ENCODE measurements around the gene TNS1. TPM values are rescaled to one million over a fixed set of nuclear protein-coding genes. Genes with fewer than 3 reads are reported as not detected.

Gene TNS1
- total and polyA plus RNA-seq, 7 experiments from 2014 or later, result 0.50 to 5.0 (median 0.81) TPM; not detected in 2

DNA sequence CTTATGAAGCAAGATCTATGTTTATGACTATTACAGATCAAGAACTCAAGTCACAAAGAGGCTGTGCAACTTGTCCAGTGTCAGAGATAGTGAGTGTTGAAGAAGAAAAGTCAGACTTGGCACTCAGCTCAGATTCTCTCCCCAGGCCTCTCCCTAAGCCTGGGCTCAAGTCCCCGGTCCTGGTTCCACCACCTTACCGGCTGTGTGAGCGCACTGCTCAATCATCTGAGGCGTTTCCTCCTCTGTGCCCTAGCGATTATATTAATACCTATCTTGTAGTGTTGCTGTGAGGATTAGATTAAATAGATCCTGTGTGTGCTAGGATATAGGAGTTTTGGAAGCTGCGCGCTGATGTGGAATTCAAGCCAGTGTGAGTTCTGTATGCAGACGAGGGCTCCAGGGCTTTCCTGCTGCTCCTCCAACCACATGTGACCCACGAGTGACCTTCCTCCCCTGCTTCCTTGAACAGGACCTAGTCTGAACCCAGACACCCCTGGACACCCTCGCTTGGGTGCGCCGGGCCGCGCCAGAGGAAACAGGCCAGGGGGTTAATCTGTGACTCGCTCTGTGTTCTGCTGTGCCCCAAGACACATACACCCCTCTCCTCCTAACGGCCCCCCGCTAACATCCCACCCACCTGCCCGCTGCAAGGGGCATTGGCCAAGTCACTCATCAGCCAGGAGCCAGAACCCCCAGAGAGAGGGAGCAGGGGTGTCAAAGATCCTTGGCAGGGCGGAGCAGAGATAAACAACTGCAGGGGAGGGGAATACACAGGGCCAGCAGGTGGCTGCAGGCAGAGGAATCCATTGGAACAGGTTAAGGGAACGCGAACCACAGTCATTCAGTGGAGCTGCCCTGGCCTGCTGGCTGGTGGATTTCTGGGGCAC lies 38.3 kb downstream of the TNS1 start:
- Histone ChIP-seq H3K36me3 (ENCODE audit: control insufficient read depth in 2 of 3, insufficient read depth in 3 of 3, low read length in 3 of 3) (no peaks in the 10 kb centered on the region), H3K4me1 (ENCODE audit: control insufficient read depth in 2 of 2, insufficient read depth in 2 of 2, low read length in 2 of 2) (no peaks in the 10 kb centered on the region), H3K27me3 (ENCODE audit: control insufficient read depth in 2 of 2, insufficient read depth in 2 of 2, low read length in 2 of 2) (no peaks in the 10 kb centered on the region), H3K9me3 (ENCODE audit: control insufficient read depth in 2 of 3, low read length in 3 of 3) (no peaks in the 10 kb centered on the region), H3K4me3 (ENCODE audit: low read length) (no peak overlapping the region), H3K27ac (ENCODE audit: low read depth, low read length) (no peak overlapping the region)
- no peak for ATAC-seq
- H3K27ac Mint-ChIP-seq, result no peak overlapping the region
- POLR2A ChIA-PET, result no interaction called here
- intact Hi-C loops (cut with micrococcal nuclease), result no loop called here
- CTCF ChIA-PET, result interaction anchor here (0.7 kb wide), 1 partner anchor 886 kb away, joined by 4 read pairs; no protein-coding TSS in a partner anchor
- peaks cover 0 to 2% (median 0%) of the 10 kb centered on the region in 11 donors for H3K9me3 Mint-ChIP-seq
- peaks cover 0 to 10% (median 4%) of the 10 kb centered on the region in 5 donors for H3K27me3 Mint-ChIP-seq
- no peak for DNase-seq
- H3K36me3 Mint-ChIP-seq, result no peaks in the 10 kb centered on the region
- no peak overlapping the region for H3K4me3 Mint-ChIP-seq
- peaks cover 0 to 2% (median 0%) of the 10 kb centered on the region in 7 donors for H3K4me1 Mint-ChIP-seq

DNA sequence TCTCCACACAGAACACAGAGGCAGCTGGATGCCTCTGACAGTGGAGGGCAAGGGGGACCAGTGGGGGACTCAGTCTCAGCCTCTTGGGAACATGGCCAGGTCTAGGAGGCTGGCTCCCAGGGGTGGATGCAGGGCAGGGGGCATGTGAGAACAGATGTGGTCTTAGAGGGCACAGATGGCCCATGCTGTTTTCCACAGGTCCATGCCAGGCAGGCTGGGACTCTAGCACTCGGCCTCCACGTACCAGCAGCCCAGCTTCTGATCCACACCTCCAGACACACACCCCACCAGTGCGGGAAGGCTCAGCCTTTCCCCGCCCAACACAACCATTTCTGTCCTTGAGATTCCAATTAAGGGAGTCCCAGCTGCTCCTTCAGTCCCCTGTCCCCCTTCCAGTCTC lies 42.4 kb downstream of the TNS1 start:
- intact Hi-C loops (cut with micrococcal nuclease), result no loop called here
- ChIA-PET POLR2A (no interaction called here), CTCF (no interaction called here)
- peaks cover 0 to 14% (median 4%) of the 10 kb centered on the region in 5 donors for H3K27me3 Mint-ChIP-seq
- Histone ChIP-seq H3K27ac (ENCODE audit: low read depth, low read length) (no peak overlapping the region), H3K4me1 (ENCODE audit: control insufficient read depth in 2 of 2, insufficient read depth in 2 of 2, low read length in 2 of 2) (no peaks in the 10 kb centered on the region), H3K36me3 (ENCODE audit: control insufficient read depth in 2 of 3, insufficient read depth in 3 of 3, low read length in 3 of 3) (no peaks in the 10 kb centered on the region), H3K4me3 (ENCODE audit: low read length) (no peak overlapping the region), H3K9me3 (ENCODE audit: control insufficient read depth in 2 of 3, low read length in 3 of 3) (no peaks in the 10 kb centered on the region), H3K27me3 (ENCODE audit: control insufficient read depth in 2 of 2, insufficient read depth in 2 of 2, low read length in 2 of 2) (no peaks in the 10 kb centered on the region)
- H3K4me1 Mint-ChIP-seq, result peaks cover 0 to 2% (median 0%) of the 10 kb centered on the region in 7 donors
- H3K36me3 Mint-ChIP-seq, result no peaks in the 10 kb centered on the region
- no peak for DNase-seq
- H3K9me3 Mint-ChIP-seq, result no peaks in the 10 kb centered on the region
- ATAC-seq, result no peak
- no peak overlapping the region for H3K4me3 Mint-ChIP-seq
- no peak overlapping the region for H3K27ac Mint-ChIP-seq

DNA sequence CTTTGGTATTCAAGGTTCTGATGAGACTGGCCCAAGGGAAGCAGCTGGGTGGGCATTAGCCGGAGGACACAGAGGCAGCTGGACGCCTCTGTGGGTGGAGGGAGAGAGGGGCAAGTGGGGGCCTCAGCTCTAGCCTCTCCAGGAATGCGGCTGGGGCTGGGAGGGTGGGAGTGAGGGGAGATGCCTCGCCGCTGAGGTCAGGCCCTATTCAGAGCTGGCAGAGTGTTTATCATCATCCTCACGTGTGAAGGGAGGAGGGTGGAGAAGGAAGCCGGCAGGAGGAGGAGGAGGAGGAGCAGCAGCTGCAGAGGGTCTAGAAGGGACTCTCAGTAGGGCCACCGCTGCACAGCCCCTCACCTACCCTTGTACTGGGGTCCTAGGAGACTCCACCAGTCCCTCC lies 43.1 kb downstream of the TNS1 start:
- CTCF ChIA-PET, result no interaction called here

GRCh38 chr2:217958884-217959225 lies 43.9 kb downstream of the TNS1 start:
- intact Hi-C loops (cut with micrococcal nuclease), result no loop called here
- POLR2A ChIA-PET, result no interaction called here
- CTCF ChIA-PET, result no interaction called here

More for the DNA sequence above, 43.1 kb downstream of the TNS1 start:
- H3K4me1 Mint-ChIP-seq, result peaks cover 0 to under 1% (median 0%) of the 10 kb centered on the region in 7 donors
- DNase-seq (no peak), ATAC-seq (no peak)
- H3K9me3 Mint-ChIP-seq, result no peaks in the 10 kb centered on the region
- Histone ChIP-seq H3K27me3 (ENCODE audit: control insufficient read depth in 2 of 2, insufficient read depth in 2 of 2, low read length in 2 of 2) (no peaks in the 10 kb centered on the region), H3K4me1 (ENCODE audit: control insufficient read depth in 2 of 2, insufficient read depth in 2 of 2, low read length in 2 of 2) (no peaks in the 10 kb centered on the region), H3K9me3 (ENCODE audit: control insufficient read depth in 2 of 3, low read length in 3 of 3) (no peaks in the 10 kb centered on the region), H3K4me3 (ENCODE audit: low read length) (no peak overlapping the region), H3K27ac (ENCODE audit: low read depth, low read length) (no peak overlapping the region), H3K36me3 (ENCODE audit: control insufficient read depth in 2 of 3, insufficient read depth in 3 of 3, low read length in 3 of 3) (no peaks in the 10 kb centered on the region)
- H3K27me3 Mint-ChIP-seq, result peaks cover 0 to 14% (median 4%) of the 10 kb centered on the region in 5 donors
- no peaks in the 10 kb centered on the region for H3K36me3 Mint-ChIP-seq
- intact Hi-C loops (cut with micrococcal nuclease), result no loop called here
- no peak overlapping the region for H3K27ac Mint-ChIP-seq
- H3K4me3 Mint-ChIP-seq, result no peak overlapping the region
- POLR2A ChIA-PET, result interaction anchor here (0.6 kb wide), 1 partner anchor 180 kb away, joined by 5 read pairs; no protein-coding TSS in a partner anchor

DNA sequence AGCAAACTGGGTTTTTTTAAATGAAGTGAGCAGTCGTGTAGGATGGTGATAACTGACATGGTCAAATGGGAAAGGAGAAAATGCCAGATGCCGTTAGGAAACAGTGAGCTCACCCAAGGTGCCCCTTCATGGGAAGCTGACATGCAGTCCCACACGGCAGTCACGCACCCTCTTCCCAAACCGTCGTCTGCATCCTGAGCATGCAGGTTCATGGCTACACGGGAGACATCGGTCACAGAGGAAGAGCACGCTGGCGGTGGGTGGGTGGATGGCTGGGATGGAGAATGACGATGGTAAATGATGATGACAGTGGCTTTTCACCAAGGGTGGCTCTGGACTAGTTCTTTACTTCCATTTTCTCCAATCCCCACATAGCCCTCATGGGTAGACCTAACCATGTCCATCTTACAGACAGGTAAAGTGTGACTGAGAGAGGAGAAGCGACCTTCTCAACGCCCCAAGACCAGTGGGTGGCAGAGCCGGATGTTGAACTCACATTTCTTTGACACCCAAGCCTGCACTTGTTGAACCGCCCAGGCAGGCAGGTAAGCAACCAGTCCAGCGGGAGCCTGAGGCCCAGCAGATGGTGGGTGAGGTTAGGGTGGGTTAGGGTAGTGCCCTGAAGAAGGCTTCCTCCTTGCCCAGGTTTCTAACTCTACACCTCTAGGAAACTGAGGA lies 44.5 kb downstream of the TNS1 start:
- Histone ChIP-seq H3K4me1 (ENCODE audit: control insufficient read depth in 2 of 2, insufficient read depth in 2 of 2, low read length in 2 of 2) (no peaks in the 10 kb centered on the region), H3K27me3 (ENCODE audit: control insufficient read depth in 2 of 2, insufficient read depth in 2 of 2, low read length in 2 of 2) (no peaks in the 10 kb centered on the region), H3K4me3 (ENCODE audit: low read length) (no peak overlapping the region), H3K27ac (ENCODE audit: low read depth, low read length) (no peak overlapping the region), H3K36me3 (ENCODE audit: control insufficient read depth in 2 of 3, insufficient read depth in 3 of 3, low read length in 3 of 3) (no peaks in the 10 kb centered on the region), H3K9me3 (ENCODE audit: control insufficient read depth in 2 of 3, low read length in 3 of 3) (no peaks in the 10 kb centered on the region)
- ATAC-seq (no peak), DNase-seq (no peak)
- no peaks in the 10 kb centered on the region for H3K4me1 Mint-ChIP-seq
- no peak overlapping the region for H3K27ac Mint-ChIP-seq
- no peaks in the 10 kb centered on the region for H3K36me3 Mint-ChIP-seq
- no peaks in the 10 kb centered on the region for H3K9me3 Mint-ChIP-seq
- no peak overlapping the region for H3K4me3 Mint-ChIP-seq
- peaks cover 0 to 14% (median 4%) of the 10 kb centered on the region in 5 donors for H3K27me3 Mint-ChIP-seq
- intact Hi-C loops (cut with micrococcal nuclease), result no loop called here
- ChIA-PET CTCF (interaction anchor here (0.6 to 1.2 kb wide), 3 partner anchors 20 to 173 kb away, joined by 3 to 4 read pairs (median 3); no protein-coding TSS in a partner anchor), POLR2A (no interaction called here)

More at GRCh38 chr2:217958884-217959225, 43.9 kb downstream of the TNS1 start:
- Histone ChIP-seq H3K27me3 (ENCODE audit: control insufficient read depth in 2 of 2, insufficient read depth in 2 of 2, low read length in 2 of 2) (no peaks in the 10 kb centered on the region), H3K4me1 (ENCODE audit: control insufficient read depth in 2 of 2, insufficient read depth in 2 of 2, low read length in 2 of 2) (no peaks in the 10 kb centered on the region), H3K4me3 (ENCODE audit: low read length) (no peak overlapping the region), H3K36me3 (ENCODE audit: control insufficient read depth in 2 of 3, insufficient read depth in 3 of 3, low read length in 3 of 3) (no peaks in the 10 kb centered on the region), H3K27ac (ENCODE audit: low read depth, low read length) (no peak overlapping the region), H3K9me3 (ENCODE audit: control insufficient read depth in 2 of 3, low read length in 3 of 3) (no peaks in the 10 kb centered on the region)
- peaks cover 0 to 14% (median 4%) of the 10 kb centered on the region in 5 donors for H3K27me3 Mint-ChIP-seq
- H3K27ac Mint-ChIP-seq, result no peak overlapping the region
- H3K36me3 Mint-ChIP-seq, result no peaks in the 10 kb centered on the region
- DNase-seq (no peak), ATAC-seq (no peak)
- no peaks in the 10 kb centered on the region for H3K9me3 Mint-ChIP-seq
- no peaks in the 10 kb centered on the region for H3K4me1 Mint-ChIP-seq
- H3K4me3 Mint-ChIP-seq, result no peak overlapping the region

GRCh38 chr2:217956586-217957457 lies 46.0 kb downstream of the TNS1 start:
- no peaks in the 10 kb centered on the region for H3K9me3 ChIP-seq (ENCODE audit: control insufficient read depth in 2 of 3, low read length in 3 of 3)
- ATAC-seq, result no peak
- Mint-ChIP-seq H3K4me1 (no peaks in the 10 kb centered on the region), H3K4me3 (no peak overlapping the region), H3K27me3 (peaks cover 0 to 14% (median 4%) of the 10 kb centered on the region in 5 donors), H3K27ac (no peak overlapping the region), H3K9me3 (no peaks in the 10 kb centered on the region), H3K36me3 (no peaks in the 10 kb centered on the region)
- ChIA-PET CTCF (no interaction called here), POLR2A (no interaction called here)
- H3K4me1 ChIP-seq (ENCODE audit: control insufficient read depth in 2 of 2, insufficient read depth in 2 of 2, low read length in 2 of 2), result no peaks in the 10 kb centered on the region
- no peak overlapping the region for H3K27ac ChIP-seq (ENCODE audit: low read depth, low read length)
- H3K36me3 ChIP-seq (ENCODE audit: control insufficient read depth in 2 of 3, insufficient read depth in 3 of 3, low read length in 3 of 3), result no peaks in the 10 kb centered on the region
- H3K4me3 ChIP-seq (ENCODE audit: low read length), result no peak overlapping the region
- intact Hi-C loops (cut with micrococcal nuclease), result no loop called here
- H3K27me3 ChIP-seq (ENCODE audit: control insufficient read depth in 2 of 2, insufficient read depth in 2 of 2, low read length in 2 of 2), result no peaks in the 10 kb centered on the region
- DNase-seq, result no peak
